H1 (cell line): ENCODE data around the gene CAMK2D. TPM values are rescaled to one million over a fixed set of nuclear protein-coding genes. Genes with fewer than 3 reads are reported as not detected.

Experiments used
- CHD1 ChIP-seq: IDR thresholded peaks from 2 replicates; pipeline ENCODE4 v1.6.1; 2012; ENCODE audit warnings: low read depth, low read length, improper control_type of control experiment
- polyA plus RNA-seq, 7 experiments: library from polyadenylated mRNA; depleted of rRNA in 3 of 7; stranded (reverse) in 5 of 7; unstranded in 2 of 7; fragments of >200 nt in 5 of 7; fragments of 200-250 nt in 2 of 7; gene quantifications; 1 replicate in 5 of 7; 2 replicates in 1 of 7; 4 replicates in 1 of 7; pipeline versions ENCODE4 v1.2.1 to v1.2.3, GENCODE V29; 2011 to 2013; ENCODE audit warnings: missing spikeins in 2 of 7, mixed read lengths in 2 of 7
- total RNA-seq: library from RNA; stranded (reverse); fragmentation: NEBNext Ultra II Directional; extraction: Animal tissue kit (Norgen Biotek cat#: 25700); gene quantifications from 2 replicates; pipeline ENCODE4 v1.2.1, GENCODE V29; 2021
- TF ChIP-seq, protein P1 (sequence below): IDR thresholded peaks from 2 replicates; pipeline ENCODE4 v1.6.1; 2011; ENCODE audit warnings: low read length, improper control_type of control experiment

Gene CAMK2D
- total and polyA plus RNA-seq, 2 of the 8 experiments (the other 6 are each of a cell fraction or from before 2014, with no cell fraction given), result 3.2 to 7.0 TPM

DNA sequence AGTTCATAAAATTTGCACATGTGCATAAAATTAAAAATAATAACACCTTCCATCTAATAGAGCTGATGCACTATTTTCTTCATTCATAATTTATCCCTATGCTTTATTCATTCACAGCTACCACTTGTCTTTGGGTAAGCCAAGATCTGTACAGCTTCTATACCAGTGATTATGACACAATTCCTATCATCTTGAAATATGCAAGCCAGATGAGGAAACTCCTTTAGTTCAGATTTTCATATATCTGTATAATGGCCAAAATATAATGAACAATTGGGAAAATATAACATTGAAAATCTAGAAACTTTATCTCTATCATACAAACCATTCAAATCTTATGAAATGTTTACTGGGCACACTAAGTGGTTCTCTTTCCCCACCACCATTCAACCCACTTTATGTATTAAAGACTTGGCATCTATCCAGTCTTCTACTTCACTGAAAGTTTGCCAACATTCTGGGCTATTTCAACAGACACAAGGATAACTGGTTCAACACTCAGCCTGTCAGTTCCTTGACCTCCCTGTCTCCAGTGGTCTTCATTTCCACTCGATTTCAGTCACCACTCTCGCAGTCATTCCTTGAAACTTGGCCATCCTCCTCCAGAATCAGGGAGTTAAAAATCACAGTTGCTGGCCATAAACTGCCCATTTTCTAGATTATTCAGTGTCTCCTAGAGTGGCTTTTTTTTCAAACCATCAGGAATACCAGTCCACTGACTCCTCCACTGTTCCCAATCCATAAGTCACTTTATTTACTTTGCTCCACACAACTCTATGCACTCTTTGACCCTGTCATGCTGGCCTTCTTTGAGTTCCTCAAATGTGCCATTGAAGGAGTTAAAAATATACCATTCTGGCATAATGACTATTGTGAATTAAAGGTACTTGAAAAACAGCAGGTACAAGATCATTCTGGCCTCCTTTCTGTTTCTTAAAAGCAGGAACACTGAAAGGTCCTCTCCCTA is 85.5 kb downstream of the CAMK2D start (continued):
- TF ChIP-seq, protein P1, sequence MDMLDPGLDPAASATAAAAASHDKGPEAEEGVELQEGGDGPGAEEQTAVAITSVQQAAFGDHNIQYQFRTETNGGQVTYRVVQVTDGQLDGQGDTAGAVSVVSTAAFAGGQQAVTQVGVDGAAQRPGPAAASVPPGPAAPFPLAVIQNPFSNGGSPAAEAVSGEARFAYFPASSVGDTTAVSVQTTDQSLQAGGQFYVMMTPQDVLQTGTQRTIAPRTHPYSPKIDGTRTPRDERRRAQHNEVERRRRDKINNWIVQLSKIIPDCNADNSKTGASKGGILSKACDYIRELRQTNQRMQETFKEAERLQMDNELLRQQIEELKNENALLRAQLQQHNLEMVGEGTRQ, result no peak
- TF ChIP-seq CHD1, result no peak
